Trophoblast cell (in vitro differentiated cells and primary cell): ENCODE data around the gene A4GALT. TPM values are rescaled to one million over a fixed set of nuclear protein-coding genes. Genes with fewer than 3 reads are reported as not detected.
A peak's percentile ranks its signal among the peaks of the same experiment; 100 is the strongest.

Experiments used
- DNase-seq, 2 donors: peaks; one replicate each; pipeline ENCODE4 v3.0.0-alpha.2; 2016
- H2AFZ ChIP-seq: 2 replicates; pipeline ENCODE4 v1.6.1; 2013; ENCODE audit warnings: low read length, moderate library complexity, mild to moderate bottlenecking; ENCODE audit not compliant: insufficient read depth, poor library complexity
- H2AK5ac ChIP-seq: 2 replicates; pipeline ENCODE4 v1.6.1; 2013; ENCODE audit warnings: mild to moderate bottlenecking, low read length
- H2BK120ac ChIP-seq: 2 replicates; pipeline ENCODE4 v1.6.1; 2013; ENCODE audit warnings: low read length, mild to moderate bottlenecking, moderate library complexity; ENCODE audit not compliant: insufficient read depth, poor library complexity
- H2BK12ac ChIP-seq: 2 replicates; pipeline ENCODE4 v1.6.1; 2013; ENCODE audit warnings: mild to moderate bottlenecking, low read length, moderate library complexity
- H2BK5ac ChIP-seq: 2 replicates; pipeline ENCODE4 v1.6.1; 2013; ENCODE audit warnings: low read length, low read depth, moderate library complexity, mild to moderate bottlenecking; ENCODE audit not compliant: poor library complexity
- H3K14ac ChIP-seq: 2 replicates; pipeline ENCODE4 v1.6.1; 2013; ENCODE audit warnings: mild to moderate bottlenecking, low read length
- H3K18ac ChIP-seq: 2 replicates; pipeline ENCODE4 v1.6.1; 2013; ENCODE audit warnings: mild to moderate bottlenecking, low read length
- H3K23ac ChIP-seq: 2 replicates; pipeline ENCODE4 v1.6.1; 2013; ENCODE audit warnings: low read length
- H3K27ac ChIP-seq: 2 replicates; pipeline ENCODE4 v1.5.1; 2013; ENCODE audit warnings: low read depth, mild to moderate bottlenecking, inconsistent platforms, low read length, moderate library complexity
- H3K27me3 ChIP-seq: 2 replicates; pipeline ENCODE4 v1.6.1; 2013; ENCODE audit warnings: inconsistent platforms, mild to moderate bottlenecking, low read length, moderate library complexity; ENCODE audit not compliant: insufficient read depth
- H3K36me3 ChIP-seq, 2 experiments: 1 replicate in 1 of 2; 2 replicates in 1 of 2; pipeline ENCODE4 v1.6.1; 2013; ENCODE audit warnings: low read length in 2 of 2, mild to moderate bottlenecking in 2 of 2, moderate library complexity in 1 of 2; ENCODE audit not compliant: insufficient read depth in 2 of 2, control insufficient read depth in 1 of 2
- H3K4ac ChIP-seq: 2 replicates; pipeline ENCODE4 v1.6.1; 2013; ENCODE audit warnings: low read depth, mild to moderate bottlenecking, low read length, moderate library complexity
- H3K4me1 ChIP-seq, 2 experiments: 1 replicate in 1 of 2; 2 replicates in 1 of 2; pipeline ENCODE4 v1.6.1; 2013; ENCODE audit warnings: low read length in 2 of 2, mild to moderate bottlenecking in 2 of 2, moderate library complexity in 1 of 2; ENCODE audit not compliant: insufficient read depth in 2 of 2, control insufficient read depth in 1 of 2
- H3K4me2 ChIP-seq: 2 replicates; pipeline ENCODE4 v1.6.1; 2013; ENCODE audit warnings: inconsistent platforms, mild to moderate bottlenecking, low read length, moderate library complexity
- H3K4me3 ChIP-seq: 2 replicates; pipeline ENCODE4 v1.5.1; 2013; ENCODE audit warnings: mild to moderate bottlenecking, low read depth, low read length, inconsistent platforms
- H3K79me1 ChIP-seq: one replicate; pipeline ENCODE4 v1.6.1; 2013; ENCODE audit warnings: low read length
- H3K79me2 ChIP-seq: 2 replicates; pipeline ENCODE4 v1.6.1; 2013; ENCODE audit warnings: low read length, mild to moderate bottlenecking; ENCODE audit not compliant: control insufficient read depth, insufficient read depth, poor library complexity
- H3K9ac ChIP-seq: 2 replicates; pipeline ENCODE4 v1.6.1; 2013; ENCODE audit warnings: mild to moderate bottlenecking, low read length
- H3K9me3 ChIP-seq: 2 replicates; pipeline ENCODE4 v1.6.1; 2013; ENCODE audit warnings: low read depth, mild to moderate bottlenecking, control low read depth, inconsistent platforms, low read length; ENCODE audit not compliant: insufficient read depth
- H4K12ac ChIP-seq: 2 replicates; pipeline ENCODE4 v1.6.1; 2013; ENCODE audit warnings: low read depth, mild to moderate bottlenecking, low read length, moderate library complexity
- H4K8ac ChIP-seq: 2 replicates; pipeline ENCODE4 v1.6.1; 2013; ENCODE audit warnings: low read depth, mild to moderate bottlenecking, low read length, moderate library complexity
- H4K91ac ChIP-seq: one replicate; pipeline ENCODE4 v1.6.1; 2013; ENCODE audit warnings: low read depth, mild to moderate bottlenecking, low read length, moderate library complexity
- WGBS: extraction: QIAGEN DNeasy Blood & Tissue Kit; methylation state at CpG from one replicate; pipeline ENCODE4 v1.1.7; 2013; ENCODE audit warnings: missing lambda C conversion rate; ENCODE audit not compliant: insufficient read length, insufficient coverage; ENCODE audit errors: extremely low coverage; 5-methylcytosine and 5-hydroxymethylcytosine counted together
- polyA plus RNA-seq: library from polyadenylated mRNA; stranded (reverse); fragments of 200-250 nt; gene quantifications from 2 replicates; pipeline ENCODE4 v1.2.3, GENCODE V29; 2013

A4GALT gene, protein sequence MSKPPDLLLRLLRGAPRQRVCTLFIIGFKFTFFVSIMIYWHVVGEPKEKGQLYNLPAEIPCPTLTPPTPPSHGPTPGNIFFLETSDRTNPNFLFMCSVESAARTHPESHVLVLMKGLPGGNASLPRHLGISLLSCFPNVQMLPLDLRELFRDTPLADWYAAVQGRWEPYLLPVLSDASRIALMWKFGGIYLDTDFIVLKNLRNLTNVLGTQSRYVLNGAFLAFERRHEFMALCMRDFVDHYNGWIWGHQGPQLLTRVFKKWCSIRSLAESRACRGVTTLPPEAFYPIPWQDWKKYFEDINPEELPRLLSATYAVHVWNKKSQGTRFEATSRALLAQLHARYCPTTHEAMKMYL
- 7.6 and 8.4 TPM in 2 replicates for polyA plus RNA-seq

DNA sequence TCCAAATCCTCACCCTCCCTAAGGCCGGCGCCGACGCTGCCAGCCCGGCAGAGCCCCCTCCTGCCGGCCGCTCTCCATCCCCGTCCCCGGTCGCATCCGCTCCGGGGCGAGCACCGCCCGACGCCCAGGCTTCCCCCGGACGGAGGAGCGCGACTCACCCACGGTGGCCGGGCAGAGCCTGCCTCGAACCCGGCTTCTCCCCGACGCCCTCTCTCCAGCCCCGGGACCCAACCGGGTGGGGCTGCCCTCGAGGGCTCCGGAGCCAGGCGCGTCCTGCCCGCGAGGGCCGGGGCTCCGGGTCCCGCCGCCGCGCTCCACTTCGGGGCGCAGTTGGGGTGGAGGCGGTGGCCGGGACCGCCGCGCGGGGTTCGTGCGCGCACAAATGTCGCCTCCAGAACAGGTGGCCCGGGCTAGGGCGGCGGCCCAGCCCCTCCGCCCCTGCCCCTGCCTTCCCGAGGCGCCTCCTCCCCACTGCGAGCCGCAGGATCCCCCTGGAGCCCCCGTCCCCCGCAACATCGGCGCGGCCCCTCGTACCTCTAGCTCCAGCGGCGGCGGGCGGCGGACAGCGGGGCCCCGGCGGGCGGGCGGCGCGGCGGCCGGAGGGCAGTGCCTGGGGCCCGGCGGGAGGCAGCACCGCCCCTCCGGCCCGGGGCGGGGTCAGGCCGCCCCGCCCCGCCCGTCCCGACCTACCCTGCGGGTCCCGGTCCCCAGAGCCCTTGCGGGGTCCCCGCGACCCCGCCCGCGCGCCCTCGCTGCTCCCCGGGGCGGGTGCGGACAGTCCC is at the start of gene A4GALT:
TSS of gene A4GALT (minus strand) at position 608 of the 782 bp plus-strand sequence. CDS start 26,919 bp downstream, outside the sequence.
- Histone ChIP-seq H2AK5ac (no peak within 1 kb of the TSS), H3K27ac (no peak within 1 kb of the TSS)

DNA sequence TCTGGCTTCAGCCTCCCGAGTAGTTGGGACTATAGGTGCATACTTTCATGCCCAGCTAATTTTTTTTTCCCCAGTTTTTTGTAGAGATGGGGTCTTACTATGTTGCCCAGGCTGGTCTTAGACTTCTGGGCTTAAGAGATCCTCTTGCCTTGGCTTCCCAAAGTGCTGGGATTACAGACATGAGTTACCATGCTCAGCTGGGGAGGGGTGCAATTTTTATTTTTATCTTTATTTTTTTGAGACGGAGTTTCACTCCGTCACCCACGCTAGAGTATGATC is 49.7 kb upstream of the A4GALT start:
- H3K4me2 ChIP-seq: no peak overlapping the region
- H3K4me3 ChIP-seq: no peak overlapping the region
- no peak overlapping the region for H4K12ac ChIP-seq
- H2AK5ac ChIP-seq: no peak overlapping the region
- H3K79me2 ChIP-seq: no peaks in the 10 kb centered on the region
- H3K9ac ChIP-seq: no peak overlapping the region
- no peak overlapping the region for H3K4ac ChIP-seq
- no peak for DNase-seq
- H2BK12ac ChIP-seq: no peak overlapping the region
- no peak overlapping the region for H3K27ac ChIP-seq
- H4K8ac ChIP-seq: no peak overlapping the region
- no peaks in the 10 kb centered on the region for H3K79me1 ChIP-seq
- WGBS: no CpG with 5 or more reads among the region's 4 CpGs
- peaks cover 0 to 4% of the 10 kb centered on the region in 2 experiments for H3K4me1 ChIP-seq
- no peak overlapping the region for H2BK120ac ChIP-seq
- no peaks in the 10 kb centered on the region for H3K27me3 ChIP-seq
- H3K14ac ChIP-seq: no peak overlapping the region
- no peaks in the 10 kb centered on the region for H3K36me3 ChIP-seq
- H3K23ac ChIP-seq: no peak overlapping the region
- H4K91ac ChIP-seq: no peak overlapping the region
- no peaks in the 10 kb centered on the region for H3K9me3 ChIP-seq
- H3K18ac ChIP-seq: no peak overlapping the region
- no peak overlapping the region for H2BK5ac ChIP-seq
- H2AFZ ChIP-seq: no peak overlapping the region

More for the DNA sequence above, at the start of gene A4GALT:
- H3K4me3 ChIP-seq: peak within 1 kb of the TSS; percentile 64
- H3K27me3 ChIP-seq: peaks cover 25% of the 10 kb centered on the region
- H4K8ac ChIP-seq: peak within 1 kb of the TSS; percentile 47
- H3K18ac ChIP-seq: no peak within 1 kb of the TSS
- H3K4ac ChIP-seq: no peak within 1 kb of the TSS
- H3K9me3 ChIP-seq: peaks cover 2% of the 10 kb centered on the region
- H3K9ac ChIP-seq: no peak within 1 kb of the TSS
- H3K36me3 ChIP-seq: no peaks in the 10 kb centered on the region
- H2AFZ ChIP-seq: no peak within 1 kb of the TSS
- H3K23ac ChIP-seq: no peak within 1 kb of the TSS
- peaks cover 6 to 15% of the 10 kb centered on the region in 2 experiments for H3K4me1 ChIP-seq
- no peak within 1 kb of the TSS for H3K14ac ChIP-seq
- peak within 1 kb of the TSS; percentile 32 for H4K91ac ChIP-seq
- H3K79me1 ChIP-seq: no peaks in the 10 kb centered on the region
- no peaks in the 10 kb centered on the region for H3K79me2 ChIP-seq
- H4K12ac ChIP-seq: peak within 1 kb of the TSS; percentile 28
- H3K4me2 ChIP-seq: peak within 1 kb of the TSS; percentile 53
- peak in 1 of 2 donors; percentile 42 for DNase-seq
- no CpG with 5 or more reads among the region's 104 CpGs for WGBS
- peak within 1 kb of the TSS; percentile 20 for H2BK12ac ChIP-seq
- H2BK120ac ChIP-seq: peak within 1 kb of the TSS; percentile 15
- H2BK5ac ChIP-seq: no peak within 1 kb of the TSS

DNA sequence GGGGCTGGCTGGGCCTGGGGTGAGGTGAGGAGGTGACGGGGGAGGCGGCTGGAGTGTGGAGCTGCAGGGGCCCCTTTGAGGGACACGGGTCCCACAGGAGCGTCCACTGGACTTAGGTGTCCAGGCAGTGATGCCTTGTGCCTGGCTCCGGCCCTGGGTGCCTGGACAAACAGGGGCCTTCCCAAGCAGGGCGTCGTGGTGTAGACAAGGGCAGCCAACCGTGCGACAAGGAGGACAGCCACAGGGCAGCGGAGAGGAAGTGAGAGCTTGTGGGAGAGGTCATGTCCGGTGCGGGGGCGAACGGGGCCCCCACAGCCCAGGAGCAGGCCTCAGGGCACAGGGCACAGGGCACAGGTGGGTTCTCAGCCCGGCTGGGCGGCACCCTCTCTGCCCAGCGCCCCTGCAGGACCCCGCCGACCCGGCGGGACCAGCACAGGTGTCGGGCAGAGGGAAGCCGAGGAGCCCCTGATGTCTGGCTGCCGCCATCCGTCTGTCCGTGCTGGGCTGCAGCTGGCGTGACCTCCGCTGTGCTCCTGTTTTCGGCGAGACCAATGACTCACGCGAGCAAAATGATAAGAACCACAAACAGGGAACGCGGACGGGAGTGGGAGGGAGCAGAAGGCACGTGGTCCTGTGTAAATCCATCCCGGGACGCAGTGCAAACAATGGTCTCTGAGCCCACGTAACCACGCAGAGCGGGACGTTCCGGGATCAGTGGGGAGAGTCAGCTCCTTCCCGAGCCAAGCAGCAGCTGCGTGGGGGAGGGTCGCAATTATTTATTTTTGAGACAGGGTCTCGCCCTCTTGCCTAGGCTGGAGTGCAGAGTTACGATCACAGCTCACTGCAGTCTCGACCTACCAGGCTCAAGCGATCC is 49.1 kb upstream of the A4GALT start:
- H3K4me3 ChIP-seq: no peak overlapping the region
- H3K9ac ChIP-seq: no peak overlapping the region
- H2BK5ac ChIP-seq: no peak overlapping the region
- H3K4me2 ChIP-seq: no peak overlapping the region
- no peak overlapping the region for H4K12ac ChIP-seq
- no peak overlapping the region for H2BK12ac ChIP-seq
- no peak overlapping the region for H3K14ac ChIP-seq
- no peaks in the 10 kb centered on the region for H3K79me2 ChIP-seq
- H2AK5ac ChIP-seq: no peak overlapping the region
- no peak overlapping the region for H2BK120ac ChIP-seq
- H3K9me3 ChIP-seq: no peaks in the 10 kb centered on the region
- no peak overlapping the region for H3K27ac ChIP-seq
- no peak overlapping the region for H3K18ac ChIP-seq
- no peaks in the 10 kb centered on the region for H3K79me1 ChIP-seq
- no peak overlapping the region for H4K91ac ChIP-seq
- DNase-seq: peak; percentile 19 to 69
- no CpG with 5 or more reads among the region's 50 CpGs for WGBS
- H4K8ac ChIP-seq: no peak overlapping the region
- no peak overlapping the region for H2AFZ ChIP-seq
- H3K4ac ChIP-seq: no peak overlapping the region
- H3K36me3 ChIP-seq: no peaks in the 10 kb centered on the region
- no peak overlapping the region for H3K23ac ChIP-seq
- H3K27me3 ChIP-seq: no peaks in the 10 kb centered on the region
- peaks cover 0 to 4% of the 10 kb centered on the region in 2 experiments for H3K4me1 ChIP-seq

DNA sequence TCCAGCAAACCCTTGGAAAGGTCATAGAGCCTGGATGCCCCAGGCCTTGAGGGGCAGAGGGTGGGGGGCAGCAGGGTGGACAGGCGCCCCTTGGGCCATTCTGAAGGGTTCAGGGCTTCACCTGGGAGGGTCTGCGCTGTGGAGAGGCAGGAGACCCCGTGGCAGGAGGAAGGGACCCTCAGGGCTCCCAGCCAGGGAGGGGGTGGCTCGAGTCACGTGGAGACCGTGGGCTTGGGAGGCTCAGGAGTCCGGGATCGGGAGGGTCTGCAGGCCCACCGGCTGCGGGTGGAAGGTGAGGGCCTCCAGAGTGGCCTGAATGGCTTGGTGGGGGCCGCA is 48.5 kb upstream of the A4GALT start:
- no peaks in the 10 kb centered on the region for H3K36me3 ChIP-seq
- H3K4ac ChIP-seq: no peak overlapping the region
- peaks cover 0 to 4% of the 10 kb centered on the region in 2 experiments for H3K4me1 ChIP-seq
- H4K8ac ChIP-seq: no peak overlapping the region
- H3K79me2 ChIP-seq: no peaks in the 10 kb centered on the region
- H2BK12ac ChIP-seq: no peak overlapping the region
- H3K79me1 ChIP-seq: no peaks in the 10 kb centered on the region
- H2BK5ac ChIP-seq: no peak overlapping the region
- no peak overlapping the region for H2BK120ac ChIP-seq
- no peak for DNase-seq
- no peak overlapping the region for H3K23ac ChIP-seq
- H2AFZ ChIP-seq: no peak overlapping the region
- no peak overlapping the region for H4K12ac ChIP-seq
- no peak overlapping the region for H3K9ac ChIP-seq
- H3K14ac ChIP-seq: no peak overlapping the region
- no peak overlapping the region for H3K18ac ChIP-seq
- no peak overlapping the region for H3K27ac ChIP-seq
- H3K27me3 ChIP-seq: no peaks in the 10 kb centered on the region
- no peak overlapping the region for H4K91ac ChIP-seq
- no CpG with 5 or more reads among the region's 11 CpGs for WGBS
- no peaks in the 10 kb centered on the region for H3K9me3 ChIP-seq
- H3K4me2 ChIP-seq: no peak overlapping the region
- H3K4me3 ChIP-seq: no peak overlapping the region
- no peak overlapping the region for H2AK5ac ChIP-seq
